ENCODE measurements around the gene LYSET. TPM values are rescaled to one million over a fixed set of nuclear protein-coding genes. Genes with fewer than 3 reads are reported as not detected.

Gene LYSET, protein sequence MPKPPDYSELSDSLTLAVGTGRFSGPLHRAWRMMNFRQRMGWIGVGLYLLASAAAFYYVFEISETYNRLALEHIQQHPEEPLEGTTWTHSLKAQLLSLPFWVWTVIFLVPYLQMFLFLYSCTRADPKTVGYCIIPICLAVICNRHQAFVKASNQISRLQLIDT
- total RNA-seq: 13.0 TPM

GRCh38 chr14:93184391-93185348 is at the start of gene LYSET, which contains the start of gene MOAP1:
Gene LYSET, plus strand, starts transcription at chr14:93185317. Its CDS starts 89 bp downstream, at chr14:93185406.
Gene MOAP1, minus strand, starts transcription at chr14:93184897. Its CDS starts 655 bp downstream, at chr14:93184242.

GRCh38 chr14:93206793-93207467 is 21.8 kb downstream of the LYSET start, which contains the start of the genes GON7 and UBR7:
Gene GON7, minus strand, starts transcription at chr14:93207065. Its CDS starts 28 bp downstream, at chr14:93207037.
Gene UBR7, plus strand, starts transcription at chr14:93207256. Its CDS starts 36 bp downstream, at chr14:93207292.

Other genes starting within 250 kb of the LYSET start
- gene ITPK1, start 69.4 kb upstream of the LYSET start, total RNA-seq: 21.8 TPM
- gene MOAP1, start 420 bp upstream of the LYSET start, total RNA-seq: 52.5 TPM
- 16.0 TPM for gene GON7, start 21.7 kb downstream of the LYSET start, total RNA-seq
- gene UBR7, start 21.9 kb downstream of the LYSET start, total RNA-seq: 53.4 TPM
- 51.7 TPM for gene BTBD7, start 147.7 kb downstream of the LYSET start, total RNA-seq
- not detected for gene COX8C, start 161.9 kb downstream of the LYSET start, total RNA-seq
- gene UNC79, start 245.6 kb downstream of the LYSET start, total RNA-seq: 1.1 TPM

Data from metanephros (tissue), 1 donor.